Transverse colon (tissue), 4 donors: ENCODE data around the gene SULT1A1. TPM values are rescaled to one million over a fixed set of nuclear protein-coding genes. Genes with fewer than 3 reads are reported as not detected.
"Not testable (repeated sequence)": the region's sequence is repeated elsewhere in the genome, so short reads cannot be mapped to it uniquely, and the experiment has no call there.

Source experiments
- DNase-seq: peaks from one replicate; pipeline ENCODE4 v3.0.0-alpha.2; 2019
- H3K27ac ChIP-seq, 4 donors: fragments of 200-600 bp; sonication (generic); 2 replicates each; pipeline ENCODE4 v1.5.1; 2016 to 2018; ENCODE audit warnings: inconsistent platforms in 4 of 4
- H3K27me3 ChIP-seq: fragments of 200-600 bp; sonication (generic); 2 replicates; pipeline ENCODE4 v1.5.1; 2017; ENCODE audit warnings: inconsistent platforms
- H3K36me3 ChIP-seq, 4 donors: fragments of 200-600 bp; sonication (generic); 2 replicates each; pipeline ENCODE4 v1.5.1; 2017 to 2019; ENCODE audit warnings: inconsistent platforms in 4 of 4
- H3K4me1 ChIP-seq, 4 donors: fragments of 200-600 bp; sonication (generic); 2 replicates each; pipeline ENCODE4 v1.5.1; 2017 to 2020; ENCODE audit warnings: inconsistent platforms in 4 of 4
- H3K4me3 ChIP-seq, 4 donors: fragments of 200-600 bp; sonication (generic); 1 replicate in 1 of 4; 2 replicates in 3 of 4; pipeline versions ENCODE4 v1.5.1 to v1.6.1; 2017 to 2019; ENCODE audit warnings: inconsistent platforms in 4 of 4
- H3K9me3 ChIP-seq, 2 donors: fragments of 200-600 bp; sonication (generic); 2 replicates each; pipeline ENCODE4 v1.5.1; 2017 to 2019; ENCODE audit warnings: inconsistent platforms in 2 of 2
- EP300 ChIP-seq: sonication (generic); formaldehyde crosslinking; IDR thresholded peaks from one replicate; pipeline ENCODE4 v1.6.1; 2017; ENCODE audit warnings: antibody characterized with exemption, low read depth
- POLR2A ChIP-seq: fragments of 450-650 bp; IDR thresholded peaks from one replicate; pipeline ENCODE4 v1.6.1; 2016; ENCODE audit warnings: antibody characterized with exemption, mild to moderate bottlenecking, moderate library complexity
- POLR2AphosphoS5 ChIP-seq, 3 donors: sonication (generic); formaldehyde crosslinking; IDR thresholded peaks; one replicate each; pipeline ENCODE4 v1.6.1; 2016; ENCODE audit warnings: antibody characterized with exemption in 3 of 3
- WGBS, 2 donors: methylation state at CpG; one replicate each; pipeline ENCODE4 v1.1.5; 2018; ENCODE audit warnings: low coverage in 1 of 2; 5-methylcytosine and 5-hydroxymethylcytosine counted together
- in situ Hi-C, 4 donors: fragments of 200-750 bp; cut with MboI; loops; one replicate each; pipeline versions ENCODE4 v1.15.0 to v1.15.1; 2017; ENCODE audit warnings: low sequenced_read_pairs in 3 of 4, low pct_ligation_motif_present in 1 of 4, low pct_unique_long_range_greater_than_20kb in 1 of 4
- intact Hi-C: fragments of 100-400 bp; cut with DNase I; formaldehyde crosslinking; loops from one replicate; pipeline ENCODE4 v1.15.1; 2023; ENCODE audit warnings: low total_unique reads
- total RNA-seq, 4 donors: library from RNA; depleted of rRNA; stranded (reverse); fragments of >200 nt; gene quantifications; one replicate each; pipeline ENCODE4 v1.1.0, GENCODE V29; 2016
- TF ChIP-seq, protein P1 (sequence below), 5 experiments: fragments of 200-600 bp in 3 of 5; fragments of 450-650 bp in 2 of 5; sonication (generic) in 3 of 5; IDR thresholded peaks; 1 replicate in 2 of 5; 2 replicates in 3 of 5; pipeline ENCODE4 v1.5.1; 2016 to 2017; ENCODE audit warnings: antibody characterized with exemption in 5 of 5, inconsistent platforms in 3 of 5, mild to moderate bottlenecking in 2 of 5, moderate library complexity in 1 of 5

Gene SULT1A1
- total RNA-seq, 4 donors from 2014 or later, result 137 to 455 (median 280) TPM

DNA sequence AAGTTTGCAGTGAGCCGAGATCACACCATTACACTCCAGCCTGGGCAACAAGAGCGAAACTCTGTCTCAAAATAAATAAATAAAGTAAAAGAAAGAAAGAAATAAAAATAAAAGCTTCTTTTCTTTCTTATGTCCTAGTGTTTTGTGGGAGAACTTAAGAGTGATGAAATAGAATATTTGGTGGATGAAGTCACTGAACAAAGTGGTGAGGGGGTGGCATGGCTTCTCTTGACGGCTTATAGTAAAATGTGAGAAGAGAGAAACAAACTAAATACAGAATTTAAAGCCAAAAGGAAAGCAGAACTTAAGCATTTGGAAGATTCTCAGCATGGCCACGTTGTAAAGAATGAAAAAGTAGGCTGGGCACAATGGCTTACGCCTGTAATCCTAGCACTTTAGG, 40.8 kb downstream of the SULT1A1 start:
- H3K36me3 ChIP-seq, result no peaks in the 10 kb centered on the region
- H3K9me3 ChIP-seq, result peaks cover 0 to 4% of the 10 kb centered on the region in 2 donors
- no peak overlapping the region for H3K27ac ChIP-seq
- intact Hi-C loops (no loop called here), in situ Hi-C loops (no loop called here)
- 86 to 92% methylated on average over 4 to 5 of the region's 5 CpGs for WGBS, 2 donors
- peaks cover 0 to 17% (median 6%) of the 10 kb centered on the region in 4 donors for H3K4me1 ChIP-seq
- TF ChIP-seq EP300, result no peak
- TF ChIP-seq, protein P1, sequence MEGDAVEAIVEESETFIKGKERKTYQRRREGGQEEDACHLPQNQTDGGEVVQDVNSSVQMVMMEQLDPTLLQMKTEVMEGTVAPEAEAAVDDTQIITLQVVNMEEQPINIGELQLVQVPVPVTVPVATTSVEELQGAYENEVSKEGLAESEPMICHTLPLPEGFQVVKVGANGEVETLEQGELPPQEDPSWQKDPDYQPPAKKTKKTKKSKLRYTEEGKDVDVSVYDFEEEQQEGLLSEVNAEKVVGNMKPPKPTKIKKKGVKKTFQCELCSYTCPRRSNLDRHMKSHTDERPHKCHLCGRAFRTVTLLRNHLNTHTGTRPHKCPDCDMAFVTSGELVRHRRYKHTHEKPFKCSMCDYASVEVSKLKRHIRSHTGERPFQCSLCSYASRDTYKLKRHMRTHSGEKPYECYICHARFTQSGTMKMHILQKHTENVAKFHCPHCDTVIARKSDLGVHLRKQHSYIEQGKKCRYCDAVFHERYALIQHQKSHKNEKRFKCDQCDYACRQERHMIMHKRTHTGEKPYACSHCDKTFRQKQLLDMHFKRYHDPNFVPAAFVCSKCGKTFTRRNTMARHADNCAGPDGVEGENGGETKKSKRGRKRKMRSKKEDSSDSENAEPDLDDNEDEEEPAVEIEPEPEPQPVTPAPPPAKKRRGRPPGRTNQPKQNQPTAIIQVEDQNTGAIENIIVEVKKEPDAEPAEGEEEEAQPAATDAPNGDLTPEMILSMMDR (IDR thresholded peaks at IDR 0.05), result no peak
- no peak for TF ChIP-seq POLR2A
- TF ChIP-seq POLR2AphosphoS5 (IDR thresholded peaks at IDR 0.05), result no peak
- no peak for DNase-seq
- no peak overlapping the region for H3K4me3 ChIP-seq
- no peaks in the 10 kb centered on the region for H3K27me3 ChIP-seq

DNA sequence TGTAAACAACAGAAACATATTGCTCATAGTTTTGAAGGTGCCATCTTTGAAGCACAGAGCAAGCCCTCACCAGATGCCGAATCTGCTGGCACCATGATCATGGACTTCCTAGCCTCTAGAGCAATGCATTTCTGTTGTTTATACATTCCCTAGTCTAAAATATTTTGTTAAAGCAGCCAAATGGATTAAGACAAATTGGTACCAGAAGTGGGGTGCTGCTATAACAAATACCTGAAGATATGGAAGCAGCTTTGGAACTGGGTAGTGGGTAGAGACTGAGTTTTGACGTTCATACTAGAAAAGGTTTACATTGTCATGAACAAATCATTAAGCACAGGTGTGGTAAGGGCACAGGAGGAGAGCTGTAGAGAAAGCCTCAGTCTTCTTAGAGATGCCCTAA, 42.6 kb downstream of the SULT1A1 start:
- in situ Hi-C loops, result no loop called here
- Histone ChIP-seq H3K27ac (no peak overlapping the region), H3K4me1 (peaks cover 0 to 4% (median 0%) of the 10 kb centered on the region in 4 donors), H3K9me3 (peaks cover 0 to 4% of the 10 kb centered on the region in 2 donors), H3K27me3 (no peaks in the 10 kb centered on the region), H3K4me3 (no peak overlapping the region), H3K36me3 (no peaks in the 10 kb centered on the region)
- DNase-seq, result no peak
- 100% methylated on average over 2 of the region's 2 CpGs for WGBS, 2 donors
- intact Hi-C loops, result no loop called here
- TF ChIP-seq POLR2AphosphoS5 (IDR thresholded peaks at IDR 0.05) (no peak), POLR2A (no peak), EP300 (no peak)
- TF ChIP-seq, protein P1 (IDR thresholded peaks at IDR 0.05), result no peak

DNA sequence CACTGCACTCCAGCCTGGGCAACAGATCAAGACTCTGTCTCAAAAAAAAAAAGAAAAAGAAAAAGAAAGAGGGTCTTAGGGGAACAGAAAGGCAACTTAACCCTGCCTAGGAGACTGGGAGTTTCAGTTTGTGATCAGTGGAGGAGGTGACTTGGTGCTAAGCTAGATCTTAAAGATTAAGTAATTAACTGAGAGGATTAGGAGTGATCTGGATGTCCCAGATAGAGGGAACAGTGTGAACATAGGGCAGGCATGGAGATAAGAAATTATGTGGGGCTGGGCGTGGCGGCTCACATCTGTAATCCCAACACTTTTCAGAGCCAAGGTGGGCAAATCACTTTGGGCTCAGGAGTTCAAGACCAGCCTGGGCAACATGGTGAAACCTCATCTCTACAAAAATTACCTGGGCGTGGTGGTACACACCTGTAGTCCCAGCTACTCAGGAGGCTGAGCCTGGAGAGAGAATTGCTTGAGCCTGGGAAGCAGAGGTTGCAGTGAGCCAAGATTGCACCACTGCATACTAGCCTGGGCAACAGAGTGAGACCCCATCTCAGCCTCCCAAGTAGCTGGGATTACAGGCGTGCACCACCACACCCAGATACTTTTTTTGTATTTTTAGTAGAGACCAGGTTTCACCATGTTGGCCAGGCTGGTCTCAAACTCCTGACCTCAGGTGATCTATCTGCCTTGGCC, 43.5 kb downstream of the SULT1A1 start:
- H3K9me3 ChIP-seq, DNase-seq, H3K4me3 ChIP-seq, in situ Hi-C loops, H3K27me3 ChIP-seq, H3K36me3 ChIP-seq, H3K4me1 ChIP-seq, H3K27ac ChIP-seq, intact Hi-C loops: not testable (repeated sequence)
- WGBS, 2 donors, result 98 to 100% methylated on average over 2 to 4 of the region's 4 CpGs

DNA sequence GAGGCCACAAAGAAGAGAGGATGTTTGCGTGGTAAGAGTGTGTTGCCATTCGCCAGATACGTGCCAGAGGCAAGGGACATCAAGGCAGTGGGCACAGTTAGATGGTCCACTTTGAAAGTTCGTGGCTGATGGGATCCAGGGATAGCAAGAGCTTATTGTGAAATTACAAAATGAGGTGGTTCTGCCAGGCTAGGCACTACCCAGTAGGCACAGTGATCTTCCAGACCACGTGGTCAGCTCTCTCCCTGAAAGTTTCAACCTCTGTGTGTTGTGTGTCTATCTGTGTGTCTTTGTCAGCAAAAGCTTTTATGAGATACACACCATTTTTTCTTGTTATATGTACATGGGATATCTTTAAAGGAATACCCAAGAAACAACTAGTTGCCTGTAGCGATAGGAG, 46.6 kb downstream of the SULT1A1 start:
- DNase-seq, result no peak
- 91 to 95% methylated on average over 6 of the region's 6 CpGs for WGBS, 2 donors
- no peak overlapping the region for H3K27ac ChIP-seq
- TF ChIP-seq POLR2AphosphoS5 (IDR thresholded peaks at IDR 0.05) (no peak), POLR2A (no peak), EP300 (no peak)
- TF ChIP-seq, protein P1 (IDR thresholded peaks at IDR 0.05), result no peak
- peaks cover 0 to 4% of the 10 kb centered on the region in 2 donors for H3K9me3 ChIP-seq
- H3K4me1 ChIP-seq, result no peaks in the 10 kb centered on the region
- no peaks in the 10 kb centered on the region for H3K27me3 ChIP-seq
- in situ Hi-C loops, result no loop called here
- intact Hi-C loops, result no loop called here
- H3K36me3 ChIP-seq, result peaks cover 0 to 9% (median 2%) of the 10 kb centered on the region in 4 donors
- no peak overlapping the region for H3K4me3 ChIP-seq

DNA sequence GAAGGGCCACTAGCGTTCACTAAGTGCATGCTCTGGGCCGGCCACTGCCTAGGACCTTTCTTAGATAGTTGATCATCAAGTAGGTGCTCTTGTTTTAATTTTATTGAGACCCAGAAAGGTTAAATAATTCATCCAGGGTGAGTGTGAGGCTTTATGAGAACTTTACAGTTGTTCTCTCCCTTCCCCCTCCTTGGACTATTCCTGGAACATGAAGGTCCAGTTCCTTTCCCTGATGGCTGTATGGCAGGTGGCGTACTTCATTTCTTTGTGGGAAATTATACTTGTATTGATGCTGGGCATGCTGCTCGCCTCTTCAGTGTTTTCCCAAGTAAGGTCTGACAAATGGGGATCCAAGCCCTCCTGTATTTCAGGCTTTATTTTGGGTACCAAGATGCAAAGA, 47.6 kb downstream of the SULT1A1 start:
- intact Hi-C loops (no loop called here), in situ Hi-C loops (no loop called here)
- 97% methylated on average over 4 of the region's 4 CpGs; no CpG with 5 or more reads in 1 of the 2 donors for WGBS, 2 donors
- Histone ChIP-seq H3K4me1 (no peaks in the 10 kb centered on the region), H3K9me3 (peaks cover 0 to 2% of the 10 kb centered on the region in 2 donors), H3K27me3 (no peaks in the 10 kb centered on the region), H3K27ac (no peak overlapping the region), H3K36me3 (peaks cover 0 to 12% (median 2%) of the 10 kb centered on the region in 4 donors), H3K4me3 (no peak overlapping the region)
- no peak for DNase-seq
- no peak for TF ChIP-seq EP300
- TF ChIP-seq POLR2AphosphoS5 (IDR thresholded peaks at IDR 0.05), result no peak
- TF ChIP-seq, protein P1 (IDR thresholded peaks at IDR 0.05), result no peak
- TF ChIP-seq POLR2A, result no peak
